Hepatocyte (in vitro differentiated cells): ENCODE measurements around the gene KCNN3. TPM values are rescaled to one million over a fixed set of nuclear protein-coding genes. Genes with fewer than 3 reads are reported as not detected.

Source experiments
- DNase-seq: peaks from one replicate; pipeline ENCODE4 v3.0.0-alpha.2; 2016; ENCODE audit warnings: low spot score
- H2AFZ ChIP-seq: fragments of 200-600 bp; sonication (generic); 2 replicates; pipeline ENCODE4 v1.6.0; 2016; ENCODE audit warnings: antibody characterized with exemption, mild to moderate bottlenecking
- H3K27ac ChIP-seq: fragments of 200-600 bp; sonication (generic); 2 replicates; pipeline ENCODE4 v1.5.1; 2016; ENCODE audit warnings: mild to moderate bottlenecking
- H3K27me3 ChIP-seq: fragments of 200-600 bp; sonication (generic); 2 replicates; pipeline ENCODE4 v1.6.1; 2016
- H3K36me3 ChIP-seq: fragments of 200-600 bp; sonication (generic); replicated peaks from 2 replicates; pipeline ENCODE4 v1.5.1; 2016; ENCODE audit warnings: low read depth; ENCODE audit not compliant: insufficient read depth
- H3K4me1 ChIP-seq: fragments of 200-600 bp; sonication (generic); 2 replicates; pipeline ENCODE4 v1.5.1; 2016; ENCODE audit warnings: mild to moderate bottlenecking, moderate library complexity; ENCODE audit not compliant: insufficient read depth
- H3K4me2 ChIP-seq: fragments of 200-600 bp; sonication (generic); 2 replicates; pipeline ENCODE4 v1.6.0; 2016
- H3K4me3 ChIP-seq: fragments of 200-600 bp; sonication (generic); 2 replicates; pipeline ENCODE4 v1.5.1; 2016; ENCODE audit warnings: mild to moderate bottlenecking
- H3K79me2 ChIP-seq: fragments of 200-600 bp; sonication (generic); 2 replicates; pipeline ENCODE4 v1.6.0; 2017; ENCODE audit warnings: mild to moderate bottlenecking
- H3K9me2 ChIP-seq: fragments of 200-600 bp; sonication (generic); replicated peaks from 2 replicates; pipeline ENCODE4 v1.6.0; 2017; ENCODE audit warnings: mild to moderate bottlenecking; ENCODE audit not compliant: insufficient read depth
- H3K9me3 ChIP-seq: fragments of 200-600 bp; sonication (generic); 2 replicates; pipeline ENCODE4 v1.5.1; 2016; ENCODE audit warnings: low read depth, mild to moderate bottlenecking
- H4K20me1 ChIP-seq: fragments of 200-600 bp; sonication (generic); 2 replicates; pipeline ENCODE4 v1.6.0; 2016; ENCODE audit warnings: mild to moderate bottlenecking; ENCODE audit not compliant: insufficient read depth, poor library complexity, severe bottlenecking
- CTCF ChIP-seq: fragments of 200-600 bp; sonication (generic); IDR thresholded peaks from 2 replicates; pipeline ENCODE4 v1.5.1; 2016; ENCODE audit warnings: antibody characterized with exemption, mild to moderate bottlenecking; ENCODE audit not compliant: poor library complexity
- EZH2 ChIP-seq: fragments of 200-600 bp; sonication (generic); IDR thresholded peaks from 2 replicates; pipeline ENCODE4 v1.6.1; 2016; ENCODE audit warnings: antibody characterized with exemption, mild to moderate bottlenecking, borderline replicate concordance
- EZH2phosphoT487 ChIP-seq: fragments of 200-600 bp; sonication (generic); IDR thresholded peaks from one replicate; pipeline ENCODE4 v1.6.1; 2018; ENCODE audit warnings: antibody characterized with exemption, mild to moderate bottlenecking, low read depth, moderate library complexity; ENCODE audit not compliant: unreplicated experiment, severe bottlenecking
- WGBS: methylation state at CpG from one replicate; pipeline ENCODE4 v1.1.6; 2016; ENCODE audit warnings: low lambda C conversion rate; ENCODE audit errors: missing lambda C conversion rate; 5-methylcytosine and 5-hydroxymethylcytosine counted together
- polyA plus RNA-seq: library from polyadenylated mRNA; unstranded; fragments of >200 nt; fragmentation: Nextera tagmentation; extraction: Ambion mirVana; gene quantifications from 2 replicates; pipeline ENCODE4 v1.2.1, GENCODE V29; 2016
- total RNA-seq: library from RNA; depleted of rRNA; stranded (reverse); fragments of >200 nt; gene quantifications from 2 replicates; pipeline ENCODE4 v1.2.3, GENCODE V29; 2014

KCNN3 gene
- total and polyA plus RNA-seq, 2 experiments from 2014 or later = 0.56 to 0.67 TPM

GRCh38 chr1:154694995-154695394 is 175.1 kb downstream of the KCNN3 start:
- H2AFZ ChIP-seq = no peak overlapping the region
- no peaks in the 10 kb centered on the region for H3K79me2 ChIP-seq
- 80% methylated on average over 4 of the region's 4 CpGs for WGBS
- H3K27ac ChIP-seq = no peak overlapping the region
- no peak overlapping the region for H3K4me3 ChIP-seq
- H3K9me2 ChIP-seq = no peaks in the 10 kb centered on the region
- H3K4me2 ChIP-seq = no peak overlapping the region
- H3K9me3 ChIP-seq = no peaks in the 10 kb centered on the region
- no peak for DNase-seq
- no peaks in the 10 kb centered on the region for H4K20me1 ChIP-seq
- H3K36me3 ChIP-seq = no peaks in the 10 kb centered on the region
- peaks cover 11% of the 10 kb centered on the region for H3K27me3 ChIP-seq
- TF ChIP-seq EZH2 (no peak), EZH2phosphoT487 (no peak), CTCF (no peak)
- no peaks in the 10 kb centered on the region for H3K4me1 ChIP-seq

- Histone ChIP-seq H3K36me3 (no peaks in the 10 kb centered on the region), H3K9me2 (no peaks in the 10 kb centered on the region), H3K27me3 (peaks cover 5% of the 10 kb centered on the region), H3K9me3 (no peaks in the 10 kb centered on the region), H3K79me2 (no peaks in the 10 kb centered on the region), H3K4me3 (no peak overlapping the region), H3K4me1 (no peaks in the 10 kb centered on the region), H4K20me1 (no peaks in the 10 kb centered on the region), H3K27ac (no peak overlapping the region), H3K4me2 (no peak overlapping the region), H2AFZ (no peak overlapping the region)
- DNase-seq = no peak
- 77% methylated on average over 3 of the region's 3 CpGs for WGBS
- TF ChIP-seq CTCF (no peak), EZH2 (no peak), EZH2phosphoT487 (no peak)
Observed at GRCh38 chr1:154689083-154689482, 181.0 kb downstream of the KCNN3 start.

GRCh38 chr1:154686507-154686906 is 183.6 kb downstream of the KCNN3 start:
- Histone ChIP-seq H3K4me2 (no peak overlapping the region), H3K4me3 (no peak overlapping the region), H3K36me3 (no peaks in the 10 kb centered on the region), H3K9me3 (no peaks in the 10 kb centered on the region), H4K20me1 (no peaks in the 10 kb centered on the region), H3K79me2 (no peaks in the 10 kb centered on the region), H3K27ac (no peak overlapping the region), H2AFZ (no peak overlapping the region), H3K27me3 (peaks cover 5% of the 10 kb centered on the region), H3K4me1 (no peaks in the 10 kb centered on the region), H3K9me2 (no peaks in the 10 kb centered on the region)
- no peak for TF ChIP-seq EZH2
- no peak for TF ChIP-seq EZH2phosphoT487
- no peak for TF ChIP-seq CTCF
- no peak for DNase-seq
- WGBS = 19% methylated on average over 2 of the region's 2 CpGs

GRCh38 chr1:154683820-154684219 is 186.3 kb downstream of the KCNN3 start:
- no peaks in the 10 kb centered on the region for H3K36me3 ChIP-seq
- WGBS = 21% methylated on average over 4 of the region's 4 CpGs

More at GRCh38 chr1:154683820-154684219, 186.3 kb downstream of the KCNN3 start:
- H3K9me2 ChIP-seq = no peaks in the 10 kb centered on the region
- H3K27me3 ChIP-seq = peaks cover 5% of the 10 kb centered on the region
- no peaks in the 10 kb centered on the region for H3K79me2 ChIP-seq
- no peak overlapping the region for H2AFZ ChIP-seq
- TF ChIP-seq CTCF (no peak), EZH2 (no peak), EZH2phosphoT487 (no peak)
- no peaks in the 10 kb centered on the region for H4K20me1 ChIP-seq
- DNase-seq = no peak
- H3K27ac ChIP-seq = no peak overlapping the region
- H3K9me3 ChIP-seq = no peaks in the 10 kb centered on the region
- no peak overlapping the region for H3K4me2 ChIP-seq
- no peaks in the 10 kb centered on the region for H3K4me1 ChIP-seq
- no peak overlapping the region for H3K4me3 ChIP-seq
